NK-92 (cell line): ENCODE data around the gene RNF144B.
"Not testable (repeated sequence)": the region's sequence is repeated elsewhere in the genome, so short reads cannot be mapped to it uniquely, and the experiment has no call there.

Experiments
- DNase-seq: peaks from one replicate; lab custom pipeline; 2025; ENCODE audit not compliant: unreplicated experiment; lab: John Stamatoyannopoulos, UW

RNF144B gene

GRCh38 chr6:18371010-18371409 lies 16.1 kb upstream of the RNF144B start:
- no peak for DNase-seq

GRCh38 chr6:18371656-18372055 lies 15.5 kb upstream of the RNF144B start:
- no peak for DNase-seq

GRCh38 chr6:18380158-18380836 lies 6.9 kb upstream of the RNF144B start:
- no peak for DNase-seq

GRCh38 chr6:18380851-18381250 lies 6.3 kb upstream of the RNF144B start:
- DNase-seq: no peak

- DNase-seq: no peak
These were observed 3.7 kb upstream of the RNF144B start for GRCh38 chr6:18383441-18383840.

- DNase-seq: no peak
These were observed 2.5 kb upstream of the RNF144B start for GRCh38 chr6:18384621-18385020.

- DNase-seq: no peak
These were observed 713 bp upstream of the RNF144B start for GRCh38 chr6:18386298-18386976.

- DNase-seq: no peak
These were observed 1.1 kb downstream of the RNF144B start for GRCh38 chr6:18388271-18388670.

- DNase-seq: no peak
These were observed 1.8 kb downstream of the RNF144B start for GRCh38 chr6:18388942-18389341.

GRCh38 chr6:18389479-18389878 lies 2.3 kb downstream of the RNF144B start:
- no peak for DNase-seq

GRCh38 chr6:18390476-18390875 lies 3.3 kb downstream of the RNF144B start:
- DNase-seq: no peak

GRCh38 chr6:18391023-18391422 lies 3.9 kb downstream of the RNF144B start:
- DNase-seq: no peak

- no peak for DNase-seq
These were observed 5.3 kb downstream of the RNF144B start for GRCh38 chr6:18392346-18392877.

GRCh38 chr6:18393698-18394097 lies 6.5 kb downstream of the RNF144B start:
- DNase-seq: no peak

- DNase-seq: no peak
These were observed 8.2 kb downstream of the RNF144B start for GRCh38 chr6:18395177-18395855.

GRCh38 chr6:18395856-18396197 lies 8.7 kb downstream of the RNF144B start:
- DNase-seq: no peak

- DNase-seq: no peak
These were observed 10.6 kb downstream of the RNF144B start for GRCh38 chr6:18397701-18398100.

- not testable (repeated sequence) for DNase-seq
These were observed 11.1 kb downstream of the RNF144B start for GRCh38 chr6:18398225-18398624.

- no peak for DNase-seq
These were observed 13.8 kb downstream of the RNF144B start for GRCh38 chr6:18400831-18401446.

- not testable (repeated sequence) for DNase-seq
These were observed 17.8 kb downstream of the RNF144B start for GRCh38 chr6:18404965-18405364.

GRCh38 chr6:18405477-18406293 lies 18.5 kb downstream of the RNF144B start:
- no peak for DNase-seq
